ENCODE results near the gene DOHH. TPM values are rescaled to one million over a fixed set of nuclear protein-coding genes. Genes with fewer than 3 reads are reported as not detected.

The DOHH gene
- total RNA-seq, 1 donor from 2014 or later = 10.1 TPM

- DNase-seq (ENCODE audit: low spot score) = no peak
- Mint-ChIP-seq H3K27ac (ENCODE audit: unreplicated experiment) (no peak overlapping the region), H3K27me3 (ENCODE audit: low read depth) (no peaks in the 10 kb centered on the region), H3K36me3 (ENCODE audit: low read depth) (peaks cover 14% of the 10 kb centered on the region), H3K4me1 (ENCODE audit: low read depth) (no peaks in the 10 kb centered on the region), H3K9me3 (ENCODE audit: low read depth) (peaks cover 3% of the 10 kb centered on the region), H3K4me3 (ENCODE audit: unreplicated experiment) (no peak overlapping the region)
- no peak for TF ChIP-seq CTCF (IDR thresholded peaks at IDR 0.05)
Observed at GRCh38 chr19:3491396-3492119, 8.9 kb downstream of the DOHH start.

GRCh38 chr19:3483226-3483628, 17.2 kb downstream of the DOHH start, which contains the start of gene SMIM44:
TSS of gene SMIM44 (minus strand) at chr19:3483441. CDS start at chr19:3483403, 38 bp downstream.
- DNase-seq (ENCODE audit: low spot score) = no peak
- H3K36me3 Mint-ChIP-seq (ENCODE audit: low read depth) = peaks cover 2% of the 10 kb centered on the region
- TF ChIP-seq CTCF (IDR thresholded peaks at IDR 0.05) = no peak
- H3K4me3 Mint-ChIP-seq (ENCODE audit: unreplicated experiment) = no peak within 1 kb of the TSS
- H3K27me3 Mint-ChIP-seq (ENCODE audit: low read depth) = peaks cover 9% of the 10 kb centered on the region
- no peaks in the 10 kb centered on the region for H3K4me1 Mint-ChIP-seq (ENCODE audit: low read depth)
- peaks cover 3% of the 10 kb centered on the region for H3K9me3 Mint-ChIP-seq (ENCODE audit: low read depth)
- H3K27ac Mint-ChIP-seq (ENCODE audit: unreplicated experiment) = no peak within 1 kb of the TSS

GRCh38 chr19:3482507-3483225, 17.8 kb downstream of the DOHH start:
- no peaks in the 10 kb centered on the region for H3K4me1 Mint-ChIP-seq (ENCODE audit: low read depth)
- DNase-seq (ENCODE audit: low spot score) = no peak
- H3K27me3 Mint-ChIP-seq (ENCODE audit: low read depth) = peaks cover 9% of the 10 kb centered on the region
- H3K36me3 Mint-ChIP-seq (ENCODE audit: low read depth) = peaks cover 2% of the 10 kb centered on the region
- H3K4me3 Mint-ChIP-seq (ENCODE audit: unreplicated experiment) = no peak overlapping the region
- H3K9me3 Mint-ChIP-seq (ENCODE audit: low read depth) = peaks cover 3% of the 10 kb centered on the region
- no peak for TF ChIP-seq CTCF (IDR thresholded peaks at IDR 0.05)
- H3K27ac Mint-ChIP-seq (ENCODE audit: unreplicated experiment) = no peak overlapping the region

- no peaks in the 10 kb centered on the region for H3K9me3 Mint-ChIP-seq (ENCODE audit: low read depth)
- TF ChIP-seq CTCF (IDR thresholded peaks at IDR 0.05) = no peak
- no peaks in the 10 kb centered on the region for H3K4me1 Mint-ChIP-seq (ENCODE audit: low read depth)
- DNase-seq (ENCODE audit: low spot score) = no peak
- H3K27ac Mint-ChIP-seq (ENCODE audit: unreplicated experiment) = no peak overlapping the region
- H3K36me3 Mint-ChIP-seq (ENCODE audit: low read depth) = no peaks in the 10 kb centered on the region
- H3K4me3 Mint-ChIP-seq (ENCODE audit: unreplicated experiment) = no peak overlapping the region
- H3K27me3 Mint-ChIP-seq (ENCODE audit: low read depth) = peaks cover 9% of the 10 kb centered on the region
Observed at GRCh38 chr19:3481241-3482090, 19.0 kb downstream of the DOHH start.

Measured in chondrocyte (in vitro differentiated cells).